Spleen (tissue), 7 donors: Measurements from ENCODE around the gene ZXDC.

Experiments
- POLR2AphosphoS5 ChIP-seq, 3 donors: sonication (generic); formaldehyde crosslinking; IDR thresholded peaks; one replicate each; pipeline ENCODE4 v1.5.1; 2017; ENCODE audit warnings: antibody characterized with exemption in 3 of 3
- TF ChIP-seq, protein P1 (sequence below), 11 experiments: fragments of 200-600 bp in 7 of 11; fragments of 450-650 bp in 4 of 11; sonication (generic) in 4 of 11; IDR thresholded peaks in 8 of 11; conservative IDR thresholded peaks in 3 of 11; 1 replicate in 7 of 11; 2 replicates in 4 of 11; pipeline versions ENCODE4 v1.4.0 to v1.8.0; 2016 to 2021; ENCODE audit warnings: antibody characterized with exemption in 11 of 11, inconsistent platforms in 4 of 11, mild to moderate bottlenecking in 1 of 11
- donor health status: DM: no; HTN: no; CAD: no; lungs with moderate emphysema.
- donor health status: DM: no; HTN: no; CAD: no.
- donor health status: DM: no; HTN: no; CAD: no.

DNA sequence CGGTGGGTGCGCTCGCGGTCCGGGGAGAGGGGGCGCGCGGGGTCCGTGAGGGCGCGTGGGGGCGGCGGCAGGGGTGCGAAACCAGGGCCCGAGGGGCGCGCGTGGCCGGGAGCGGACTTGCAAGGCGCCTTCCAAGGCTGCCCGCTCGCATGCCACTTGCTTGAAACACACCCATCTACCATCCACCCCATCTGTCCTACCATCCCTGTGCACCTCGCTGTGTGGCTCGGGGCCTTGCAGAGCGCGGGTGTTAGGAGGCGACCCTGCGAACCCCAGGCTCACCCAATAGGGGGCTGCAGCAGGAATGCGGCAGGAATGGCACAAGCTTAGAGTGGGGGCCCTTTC lies 80.7 kb downstream of the ZXDC start:
- TF ChIP-seq POLR2AphosphoS5 (IDR thresholded peaks at IDR 0.05) = no peak
- TF ChIP-seq, protein P1, sequence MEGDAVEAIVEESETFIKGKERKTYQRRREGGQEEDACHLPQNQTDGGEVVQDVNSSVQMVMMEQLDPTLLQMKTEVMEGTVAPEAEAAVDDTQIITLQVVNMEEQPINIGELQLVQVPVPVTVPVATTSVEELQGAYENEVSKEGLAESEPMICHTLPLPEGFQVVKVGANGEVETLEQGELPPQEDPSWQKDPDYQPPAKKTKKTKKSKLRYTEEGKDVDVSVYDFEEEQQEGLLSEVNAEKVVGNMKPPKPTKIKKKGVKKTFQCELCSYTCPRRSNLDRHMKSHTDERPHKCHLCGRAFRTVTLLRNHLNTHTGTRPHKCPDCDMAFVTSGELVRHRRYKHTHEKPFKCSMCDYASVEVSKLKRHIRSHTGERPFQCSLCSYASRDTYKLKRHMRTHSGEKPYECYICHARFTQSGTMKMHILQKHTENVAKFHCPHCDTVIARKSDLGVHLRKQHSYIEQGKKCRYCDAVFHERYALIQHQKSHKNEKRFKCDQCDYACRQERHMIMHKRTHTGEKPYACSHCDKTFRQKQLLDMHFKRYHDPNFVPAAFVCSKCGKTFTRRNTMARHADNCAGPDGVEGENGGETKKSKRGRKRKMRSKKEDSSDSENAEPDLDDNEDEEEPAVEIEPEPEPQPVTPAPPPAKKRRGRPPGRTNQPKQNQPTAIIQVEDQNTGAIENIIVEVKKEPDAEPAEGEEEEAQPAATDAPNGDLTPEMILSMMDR (IDR thresholded peaks at IDR 0.05 in 8 of 11, conservative IDR thresholded peaks at IDR 0.05 in 3 of 11) = no peak
